ENCODE results near the gene ENKD1.

The ENKD1 gene

GRCh38 chr16:67651039-67651438 is 15.5 kb downstream of the ENKD1 start:
- POLR2A ChIA-PET = no interaction called here
- CTCF ChIA-PET = interaction anchor here (0.9 to 3.2 kb wide), 3 partner anchors 16 to 129 kb away, joined by 3 to 17 read pairs (median 14); partner anchors contain the start of genes C16orf86 and ENKD1
- no peak for DNase-seq (ENCODE audit: extremely low spot score)
- no peak for TF ChIP-seq CTCF (IDR thresholded peaks at IDR 0.05; ENCODE audit: control extremely low read depth, extremely low read depth, low read depth, missing control alignments)

GRCh38 chr16:67650023-67650422 is 16.5 kb downstream of the ENKD1 start:
- CTCF ChIA-PET = interaction anchor here (1.1 to 3.2 kb wide), 2 partner anchors 11 to 128 kb away, joined by 3 to 17 read pairs; partner anchors contain the start of genes ACD and PARD6A
- TF ChIP-seq CTCF (IDR thresholded peaks at IDR 0.05; ENCODE audit: control extremely low read depth, extremely low read depth, low read depth, missing control alignments) = no peak
- POLR2A ChIA-PET = no interaction called here
- no peak for DNase-seq (ENCODE audit: extremely low spot score)

- CTCF ChIA-PET = interaction anchor here (0.7 to 8.1 kb wide), 3 partner anchors 10 to 129 kb away, joined by 3 to 89 read pairs (median 3); partner anchors contain the start of genes ACD and PARD6A
- POLR2A ChIA-PET = no interaction called here
- TF ChIP-seq CTCF (IDR thresholded peaks at IDR 0.05; ENCODE audit: control extremely low read depth, extremely low read depth, low read depth, missing control alignments) = no peak
- no peak for DNase-seq (ENCODE audit: extremely low spot score)
These were observed 17.0 kb downstream of the ENKD1 start for GRCh38 chr16:67649494-67649931.

- TF ChIP-seq CTCF (IDR thresholded peaks at IDR 0.05; ENCODE audit: control extremely low read depth, extremely low read depth, low read depth, missing control alignments) = no peak
- DNase-seq (ENCODE audit: extremely low spot score) = no peak
- ChIA-PET CTCF (interaction anchor here (0.7 to 9.1 kb wide), 3 partner anchors 11 to 128 kb away, joined by 3 to 121 read pairs (median 89); partner anchors contain the start of genes ACD and PARD6A), POLR2A (no interaction called here)
These were observed 17.7 kb downstream of the ENKD1 start for GRCh38 chr16:67648764-67649407.

GRCh38 chr16:67648088-67648763 is 18.3 kb downstream of the ENKD1 start:
- CTCF ChIA-PET = interaction anchor here (0.9 to 10.5 kb wide), 6 partner anchors 12 to 134 kb away, joined by 3 to 157 read pairs (median 46); partner anchors contain the start of genes ACD and PARD6A
- no peak for DNase-seq (ENCODE audit: extremely low spot score)
- TF ChIP-seq CTCF (IDR thresholded peaks at IDR 0.05; ENCODE audit: control extremely low read depth, extremely low read depth, low read depth, missing control alignments) = no peak
- POLR2A ChIA-PET = no interaction called here

GRCh38 chr16:67647681-67648080 is 18.9 kb downstream of the ENKD1 start:
- POLR2A ChIA-PET = no interaction called here
- CTCF ChIA-PET = interaction anchor here (0.9 to 10.5 kb wide), 8 partner anchors 12 to 154 kb away, joined by 3 to 157 read pairs (median 17); partner anchors contain the start of genes ACD and PARD6A
- no peak for TF ChIP-seq CTCF (IDR thresholded peaks at IDR 0.05; ENCODE audit: control extremely low read depth, extremely low read depth, low read depth, missing control alignments)
- no peak for DNase-seq (ENCODE audit: extremely low spot score)

Measured in GM10248 (cell line).